ENCODE measurements around the gene SLC35F3.
"Not testable (repeated sequence)": the region's sequence is repeated elsewhere in the genome, so short reads cannot be mapped to it uniquely, and the experiment has no call there.

Gene SLC35F3

GRCh38 chr1:234170067-234170466, 265.6 kb downstream of the SLC35F3 start:
- no peak for FAIRE-seq

GRCh38 chr1:234170622-234171021, 266.1 kb downstream of the SLC35F3 start:
- FAIRE-seq (no peak), DNase-seq (ENCODE audit: insufficient read length, low spot score) (no peak)
- TF ChIP-seq TAF1 (IDR thresholded peaks at IDR 0.05; ENCODE audit: low read depth, low read length) (no peak), PAX5 (IDR thresholded peaks at IDR 0.05; ENCODE audit: insufficient read depth, low read length, severe bottlenecking) (no peak), POLR2AphosphoS5 (IDR thresholded peaks at IDR 0.05; ENCODE audit: low read depth, low read length) (no peak), SPI1 (IDR thresholded peaks at IDR 0.05; ENCODE audit: low read depth, low read length) (no peak), POLR2A (IDR thresholded peaks at IDR 0.05; ENCODE audit: low read depth, low read length) (no peak), POU2F2 (IDR thresholded peaks at IDR 0.05; ENCODE audit: low read depth, low read length) (no peak)

More at GRCh38 chr1:234170067-234170466, 265.6 kb downstream of the SLC35F3 start:
- no peak for DNase-seq (ENCODE audit: insufficient read length, low spot score)
- TF ChIP-seq POU2F2 (IDR thresholded peaks at IDR 0.05; ENCODE audit: low read depth, low read length) (no peak), TAF1 (IDR thresholded peaks at IDR 0.05; ENCODE audit: low read depth, low read length) (no peak), POLR2AphosphoS5 (IDR thresholded peaks at IDR 0.05; ENCODE audit: low read depth, low read length) (no peak), POLR2A (IDR thresholded peaks at IDR 0.05; ENCODE audit: low read depth, low read length) (no peak), PAX5 (IDR thresholded peaks at IDR 0.05; ENCODE audit: insufficient read depth, low read length, severe bottlenecking) (no peak), SPI1 (IDR thresholded peaks at IDR 0.05; ENCODE audit: low read depth, low read length) (no peak)

GRCh38 chr1:234173968-234174367, 269.5 kb downstream of the SLC35F3 start:
- TF ChIP-seq PAX5 (IDR thresholded peaks at IDR 0.05; ENCODE audit: insufficient read depth, low read length, severe bottlenecking) (no peak), POU2F2 (IDR thresholded peaks at IDR 0.05; ENCODE audit: low read depth, low read length) (no peak), POLR2AphosphoS5 (IDR thresholded peaks at IDR 0.05; ENCODE audit: low read depth, low read length) (no peak), POLR2A (IDR thresholded peaks at IDR 0.05; ENCODE audit: low read depth, low read length) (no peak), SPI1 (IDR thresholded peaks at IDR 0.05; ENCODE audit: low read depth, low read length) (no peak), TAF1 (IDR thresholded peaks at IDR 0.05; ENCODE audit: low read depth, low read length) (no peak)
- DNase-seq (ENCODE audit: insufficient read length, low spot score) = no peak
- no peak for FAIRE-seq

- FAIRE-seq (no peak), DNase-seq (ENCODE audit: insufficient read length, low spot score) (no peak)
- TF ChIP-seq PAX5 (IDR thresholded peaks at IDR 0.05; ENCODE audit: insufficient read depth, low read length, severe bottlenecking) (no peak), POLR2AphosphoS5 (IDR thresholded peaks at IDR 0.05; ENCODE audit: low read depth, low read length) (no peak), SPI1 (IDR thresholded peaks at IDR 0.05; ENCODE audit: low read depth, low read length) (no peak)
Measured at GRCh38 chr1:234175363-234175762, 270.9 kb downstream of the SLC35F3 start.

GRCh38 chr1:234176000-234176399, 271.5 kb downstream of the SLC35F3 start:
- no peak for TF ChIP-seq POLR2A (IDR thresholded peaks at IDR 0.05; ENCODE audit: low read depth, low read length)
- TF ChIP-seq POU2F2 (IDR thresholded peaks at IDR 0.05; ENCODE audit: low read depth, low read length) = no peak
- no peak for TF ChIP-seq TAF1 (IDR thresholded peaks at IDR 0.05; ENCODE audit: low read depth, low read length)
- no peak for TF ChIP-seq SPI1 (IDR thresholded peaks at IDR 0.05; ENCODE audit: low read depth, low read length)
- TF ChIP-seq POLR2AphosphoS5 (IDR thresholded peaks at IDR 0.05; ENCODE audit: low read depth, low read length) = no peak
- no peak for TF ChIP-seq PAX5 (IDR thresholded peaks at IDR 0.05; ENCODE audit: insufficient read depth, low read length, severe bottlenecking)
- no peak for DNase-seq (ENCODE audit: insufficient read length, low spot score)
- FAIRE-seq = no peak

GRCh38 chr1:234176847-234177246, 272.4 kb downstream of the SLC35F3 start:
- FAIRE-seq = not testable (repeated sequence)

GRCh38 chr1:234185438-234185837, 281.0 kb downstream of the SLC35F3 start:
- FAIRE-seq (no peak), DNase-seq (ENCODE audit: insufficient read length, low spot score) (no peak)
- TF ChIP-seq TAF1 (IDR thresholded peaks at IDR 0.05; ENCODE audit: low read depth, low read length) (no peak), POLR2A (IDR thresholded peaks at IDR 0.05; ENCODE audit: low read depth, low read length) (no peak)

More at GRCh38 chr1:234176847-234177246, 272.4 kb downstream of the SLC35F3 start:
- not testable (repeated sequence) for DNase-seq (ENCODE audit: insufficient read length, low spot score)

GRCh38 chr1:234186037-234186688, 281.7 kb downstream of the SLC35F3 start:
- TF ChIP-seq POU2F2 (IDR thresholded peaks at IDR 0.05; ENCODE audit: low read depth, low read length) (no peak), TAF1 (IDR thresholded peaks at IDR 0.05; ENCODE audit: low read depth, low read length) (no peak), SPI1 (IDR thresholded peaks at IDR 0.05; ENCODE audit: low read depth, low read length) (no peak), POLR2A (IDR thresholded peaks at IDR 0.05; ENCODE audit: low read depth, low read length) (no peak), PAX5 (IDR thresholded peaks at IDR 0.05; ENCODE audit: insufficient read depth, low read length, severe bottlenecking) (no peak), POLR2AphosphoS5 (IDR thresholded peaks at IDR 0.05; ENCODE audit: low read depth, low read length) (no peak)
- DNase-seq (ENCODE audit: insufficient read length, low spot score) (no peak), FAIRE-seq (no peak)

- FAIRE-seq = no peak
Measured at GRCh38 chr1:234188454-234188792, 283.9 kb downstream of the SLC35F3 start.

GRCh38 chr1:234197839-234198238, 293.4 kb downstream of the SLC35F3 start:
- FAIRE-seq = no peak
- no peak for DNase-seq (ENCODE audit: insufficient read length, low spot score)
- TF ChIP-seq PAX5 (IDR thresholded peaks at IDR 0.05; ENCODE audit: insufficient read depth, low read length, severe bottlenecking) (no peak), POLR2A (IDR thresholded peaks at IDR 0.05; ENCODE audit: low read depth, low read length) (no peak), POLR2AphosphoS5 (IDR thresholded peaks at IDR 0.05; ENCODE audit: low read depth, low read length) (no peak), TAF1 (IDR thresholded peaks at IDR 0.05; ENCODE audit: low read depth, low read length) (no peak), POU2F2 (IDR thresholded peaks at IDR 0.05; ENCODE audit: low read depth, low read length) (no peak), SPI1 (IDR thresholded peaks at IDR 0.05; ENCODE audit: low read depth, low read length) (no peak)

More at GRCh38 chr1:234188454-234188792, 283.9 kb downstream of the SLC35F3 start:
- DNase-seq (ENCODE audit: insufficient read length, low spot score) = no peak
- TF ChIP-seq TAF1 (IDR thresholded peaks at IDR 0.05; ENCODE audit: low read depth, low read length) = no peak
- TF ChIP-seq POLR2AphosphoS5 (IDR thresholded peaks at IDR 0.05; ENCODE audit: low read depth, low read length) = no peak
- no peak for TF ChIP-seq PAX5 (IDR thresholded peaks at IDR 0.05; ENCODE audit: insufficient read depth, low read length, severe bottlenecking)
- TF ChIP-seq POU2F2 (IDR thresholded peaks at IDR 0.05; ENCODE audit: low read depth, low read length) = no peak
- no peak for TF ChIP-seq SPI1 (IDR thresholded peaks at IDR 0.05; ENCODE audit: low read depth, low read length)
- TF ChIP-seq POLR2A (IDR thresholded peaks at IDR 0.05; ENCODE audit: low read depth, low read length) = no peak

Data from GM12891 (cell line).